HG03097 (cell line): Measurements from ENCODE around the gene PIGU.
"Not testable (repeated sequence)": the region's sequence is repeated elsewhere in the genome, so short reads cannot be mapped to it uniquely, and the experiment has no call there.

Experiments used
- ATAC-seq: cut with Tn5 transposase; IDR thresholded peaks from one replicate; pipeline ENCODE4 v1.9.1; 2021; ENCODE audit not compliant: unreplicated experiment, low FRiP score

The PIGU gene

DNA sequence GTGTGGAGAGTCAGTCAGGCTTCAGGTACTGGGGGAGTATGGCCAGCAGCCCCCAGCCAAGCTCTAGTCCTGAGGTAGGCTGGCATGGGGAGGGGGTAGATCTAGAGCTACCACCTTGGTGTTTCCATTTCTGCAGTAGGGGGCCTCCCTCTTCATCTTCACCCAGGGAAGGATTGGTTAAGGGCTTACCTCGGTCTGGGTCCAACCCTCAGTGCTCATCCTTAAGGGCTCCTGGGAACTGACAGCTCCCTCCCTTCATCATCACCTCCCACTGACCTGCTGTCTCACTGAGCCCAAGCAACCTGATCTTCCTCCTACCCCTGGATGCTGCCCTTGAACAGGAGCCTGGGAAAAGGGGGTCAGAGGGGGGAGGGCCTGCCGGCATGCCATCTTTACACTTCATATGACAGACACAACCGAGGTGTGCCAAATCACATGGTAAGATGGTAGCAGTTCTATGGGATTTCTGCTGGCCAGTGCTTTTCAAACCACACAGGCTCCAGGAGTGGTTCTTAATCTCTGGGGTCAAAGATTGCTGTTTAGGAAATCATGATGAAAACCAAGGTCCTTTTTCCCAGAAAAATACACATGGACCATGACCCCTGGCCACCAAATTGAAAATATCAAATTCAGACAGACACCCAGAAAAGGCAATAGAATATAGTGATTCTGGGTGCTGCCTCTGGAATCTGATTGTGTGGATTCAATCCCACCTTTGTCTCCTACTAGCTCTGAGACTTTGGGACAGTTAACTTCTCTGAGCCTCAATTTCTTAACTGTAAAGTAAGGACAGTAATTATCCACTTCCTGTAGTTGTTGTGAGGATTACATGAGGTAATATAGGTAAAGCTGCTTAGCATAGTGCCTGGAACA lies 30.3 kb upstream of the PIGU start:
- ATAC-seq = no peak

DNA sequence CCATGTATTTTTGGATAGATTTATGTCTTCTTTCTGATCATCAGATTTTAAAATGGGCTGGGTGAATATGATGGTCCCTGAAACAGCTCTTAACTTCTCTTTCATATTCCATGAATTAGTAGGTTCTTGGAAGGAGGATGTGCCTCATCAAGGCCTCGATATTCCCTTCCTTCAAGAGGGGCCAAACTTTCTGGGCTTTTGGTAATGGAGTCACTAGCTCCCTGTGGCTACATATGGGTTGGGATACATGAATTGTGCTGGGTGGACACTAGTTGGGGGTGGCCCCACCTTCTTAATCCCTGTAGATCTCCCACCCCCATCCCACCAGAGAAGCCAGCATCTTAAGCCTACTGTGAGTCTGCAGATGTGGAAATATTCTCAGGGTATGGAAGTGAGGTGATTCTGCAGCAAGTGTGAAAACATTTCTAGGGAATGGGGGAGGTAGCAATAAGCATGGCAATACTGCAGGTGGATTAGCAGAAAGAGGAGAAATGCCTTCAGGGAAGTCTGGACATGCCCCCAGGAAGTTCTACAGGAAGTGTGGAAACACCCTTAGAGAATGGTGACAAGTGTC lies 29.5 kb upstream of the PIGU start:
- no peak for ATAC-seq

DNA sequence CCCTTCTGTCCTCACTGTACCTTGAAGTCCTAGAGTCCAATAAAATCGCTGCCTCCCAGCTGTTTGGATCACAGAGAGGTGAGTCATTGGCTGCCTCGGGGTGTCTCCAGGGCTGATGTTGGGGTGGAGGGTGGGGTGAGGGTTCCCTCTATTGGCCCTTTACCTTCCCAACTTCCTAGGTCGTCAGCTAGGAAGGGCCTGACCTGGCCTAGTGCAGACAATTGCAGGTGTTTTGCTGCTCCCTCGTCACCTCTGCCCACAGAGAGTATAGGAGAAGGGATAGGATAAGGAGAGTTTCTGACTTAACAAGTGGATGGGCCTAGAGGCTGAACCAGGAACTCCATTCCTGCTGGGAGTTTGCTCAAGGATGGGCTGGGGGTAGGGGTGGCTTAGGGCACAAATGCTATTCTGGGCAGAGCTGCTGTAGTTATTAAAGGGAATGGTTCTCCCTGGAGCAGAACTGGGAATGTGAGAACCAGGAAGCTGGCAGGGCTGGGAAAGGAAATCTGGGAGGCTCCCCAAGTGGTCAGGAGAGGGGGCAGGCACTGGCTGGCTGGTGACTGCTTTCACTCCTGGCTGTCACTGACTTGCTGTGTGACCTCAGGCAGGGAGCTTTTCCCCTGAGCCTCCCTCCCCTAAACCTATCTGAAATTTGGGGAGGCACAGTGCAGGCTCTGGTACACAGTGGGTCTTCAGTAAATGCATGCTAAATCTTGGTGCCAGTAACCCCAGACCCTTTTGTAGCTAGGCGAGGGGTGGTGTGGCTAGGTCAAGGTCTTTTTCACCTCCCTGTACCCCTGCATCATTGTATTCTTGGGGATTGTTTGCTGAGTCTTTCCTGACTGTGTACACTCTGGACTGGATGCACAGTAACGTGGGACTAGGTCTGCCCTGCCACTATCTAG lies 28.8 kb upstream of the PIGU start:
- ATAC-seq = no peak

DNA sequence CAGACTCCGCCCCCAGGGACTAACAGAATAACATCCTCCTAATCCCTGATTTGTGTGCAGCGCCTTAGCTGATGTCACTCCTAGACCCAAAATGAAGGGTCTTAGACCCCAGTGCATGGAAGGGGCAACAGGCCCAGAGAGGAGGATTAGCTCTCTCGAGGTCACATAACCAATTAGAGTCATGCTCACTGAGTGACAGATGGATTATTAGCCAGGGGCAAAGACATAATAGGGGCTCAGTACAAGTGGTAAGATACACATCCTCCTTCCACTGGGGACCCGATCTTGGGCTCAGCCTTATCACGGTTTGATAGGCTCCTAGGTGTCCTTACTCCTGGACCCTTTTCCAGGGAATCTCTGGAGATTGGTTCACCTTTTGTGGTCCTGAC lies 28.1 kb upstream of the PIGU start:
- no peak for ATAC-seq

DNA sequence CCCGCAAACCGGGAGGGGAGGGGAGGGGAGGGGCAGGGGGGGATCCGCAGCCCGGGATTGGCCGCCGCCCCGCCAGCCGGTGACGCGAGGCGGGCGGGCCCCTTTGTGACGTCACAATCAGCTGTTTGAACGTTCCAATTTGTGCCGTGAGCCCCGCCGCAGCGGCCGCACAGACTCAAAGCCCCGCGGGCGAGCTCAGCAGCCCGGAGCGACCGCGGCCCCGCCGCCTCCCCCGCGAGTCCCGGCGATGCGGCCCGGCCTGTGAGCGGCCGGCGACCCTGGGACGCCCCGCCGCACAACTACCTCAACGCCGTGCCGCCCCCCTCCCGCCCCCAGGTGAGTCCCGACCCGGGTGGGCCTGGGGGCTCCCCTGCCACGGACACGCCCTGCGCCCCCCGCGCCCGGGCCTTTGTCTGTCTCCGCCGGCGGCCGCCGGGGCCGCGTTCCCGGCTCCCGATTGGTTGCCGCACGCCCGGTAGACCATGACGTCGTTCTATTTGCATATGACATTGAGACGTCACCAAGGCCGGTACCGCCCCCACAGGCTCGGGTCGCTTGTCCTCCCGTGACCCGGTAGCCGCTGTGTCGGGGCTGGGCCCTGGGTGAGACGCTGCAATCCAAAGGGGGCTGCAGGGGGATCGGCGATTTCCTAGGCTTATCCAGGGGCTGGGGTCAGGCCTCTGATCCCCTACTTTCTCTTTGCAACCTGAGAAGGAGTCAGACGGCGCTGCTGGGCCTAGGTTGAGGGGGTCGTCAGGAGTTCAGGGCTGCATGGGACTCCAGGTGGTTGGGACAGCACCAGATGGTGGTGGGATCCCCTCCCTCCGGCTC lies 27.5 kb upstream of the PIGU start, which contains the start of gene TP53INP2:
TSS of gene TP53INP2 (plus strand) at position 168 of the 831 bp plus-strand sequence. CDS start 4,396 bp downstream, outside the sequence.
- ATAC-seq = peak; percentile 46

DNA sequence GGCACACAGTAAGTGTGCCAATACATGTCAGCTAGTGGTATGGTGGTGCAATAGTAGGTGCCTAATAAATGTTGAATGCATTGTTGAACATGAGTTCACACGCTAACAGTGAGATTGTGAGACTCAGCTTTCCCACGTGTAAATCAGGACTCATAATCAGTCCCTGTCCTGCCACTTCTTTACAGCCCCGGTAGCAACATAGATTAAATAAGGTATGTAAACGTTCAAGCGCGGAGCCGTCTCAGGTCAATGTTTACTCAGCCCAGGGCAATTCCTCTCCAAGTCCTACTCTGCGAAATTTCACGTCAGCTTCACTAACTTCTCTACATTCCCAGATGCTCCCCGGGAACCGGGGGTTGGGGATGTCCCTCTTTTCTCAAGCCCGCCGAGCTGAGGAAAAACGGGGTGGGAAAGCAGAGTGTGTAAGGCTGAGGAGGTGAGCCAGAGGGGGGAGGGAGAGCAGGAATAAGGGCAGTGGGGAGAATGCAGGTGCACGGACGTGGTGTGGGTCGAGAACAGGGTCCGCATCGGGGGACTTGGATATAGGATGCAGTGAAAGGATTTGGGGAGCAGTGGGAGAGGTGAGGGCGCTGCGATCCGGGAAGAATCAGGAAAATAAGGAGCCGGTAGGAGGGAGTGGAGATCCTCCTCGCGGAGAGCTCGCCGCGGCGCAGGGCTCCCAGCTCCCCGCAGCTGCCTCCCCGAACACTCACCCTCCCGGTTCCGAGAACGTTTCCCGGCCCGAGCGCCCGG lies 26.7 kb upstream of the PIGU start:
- no peak for ATAC-seq

DNA sequence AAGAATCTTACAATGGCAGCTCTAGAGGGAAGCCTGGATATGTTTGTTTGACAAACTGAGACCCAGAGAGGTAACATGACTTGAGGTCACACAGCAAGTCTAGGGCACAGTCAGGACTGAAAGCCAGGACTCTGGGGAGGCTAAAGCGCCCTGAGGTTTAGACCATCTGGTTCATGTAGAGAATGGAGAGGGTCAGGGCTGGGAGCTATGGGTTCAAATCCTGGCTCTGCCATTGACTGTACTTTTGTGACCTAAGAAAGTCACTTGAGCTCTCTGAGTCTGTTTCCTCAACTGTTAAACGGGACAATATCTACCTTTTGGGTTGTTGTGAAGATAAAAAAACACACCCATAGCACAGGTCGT lies 26.1 kb upstream of the PIGU start:
- ATAC-seq = no peak

DNA sequence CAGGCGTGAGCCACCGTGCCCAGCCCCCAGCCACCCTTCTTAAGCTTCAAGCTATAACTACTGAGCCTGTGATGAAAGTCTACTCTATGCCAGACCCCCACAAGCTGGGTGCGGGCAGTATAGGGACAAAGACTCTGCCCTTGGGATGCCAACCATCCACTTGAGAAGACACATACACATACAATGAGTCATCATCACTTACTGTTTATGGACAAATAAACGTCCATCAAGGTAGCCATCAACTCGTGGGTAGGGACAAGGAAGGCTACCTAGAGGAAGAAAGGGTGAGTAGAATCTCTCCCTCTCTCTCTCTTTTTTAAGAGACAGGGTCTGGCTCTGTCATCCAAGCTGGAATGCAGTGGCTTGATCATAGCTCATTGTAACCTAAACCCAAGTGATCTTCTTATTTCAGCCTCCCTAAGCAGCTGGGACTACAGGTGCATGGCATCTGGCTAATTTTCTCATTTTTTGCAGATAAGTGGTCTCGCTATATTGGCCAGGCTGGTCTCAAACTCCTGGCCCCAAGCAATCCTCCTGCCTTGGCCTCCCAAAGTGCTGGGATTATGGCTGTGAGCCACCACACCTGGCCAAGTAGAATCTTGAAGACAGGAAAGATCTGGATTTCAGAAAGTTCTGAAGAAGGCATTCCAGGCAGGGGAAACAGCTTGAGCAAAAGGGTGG lies 24.7 kb upstream of the PIGU start:
- no peak for ATAC-seq

DNA sequence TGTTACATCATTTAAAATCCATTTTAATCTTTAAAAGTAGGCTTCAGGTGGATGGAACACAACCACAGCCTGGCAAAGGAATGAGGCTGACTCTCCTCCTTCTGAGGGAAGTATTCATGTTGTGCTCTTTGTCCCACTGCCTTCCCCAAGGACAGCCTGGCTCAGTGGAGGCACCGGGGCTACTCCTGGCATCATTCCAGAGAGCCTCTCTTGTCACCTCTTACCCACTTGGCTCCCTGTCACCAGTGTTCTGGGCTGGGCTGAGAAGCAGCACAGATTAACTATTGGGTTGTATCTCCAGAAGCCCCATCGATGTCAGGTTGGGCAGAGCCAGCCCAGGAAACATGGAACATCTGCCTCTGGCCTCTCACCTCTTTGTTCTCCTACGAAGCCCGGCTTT lies 16.5 kb upstream of the PIGU start:
- no peak for ATAC-seq

DNA sequence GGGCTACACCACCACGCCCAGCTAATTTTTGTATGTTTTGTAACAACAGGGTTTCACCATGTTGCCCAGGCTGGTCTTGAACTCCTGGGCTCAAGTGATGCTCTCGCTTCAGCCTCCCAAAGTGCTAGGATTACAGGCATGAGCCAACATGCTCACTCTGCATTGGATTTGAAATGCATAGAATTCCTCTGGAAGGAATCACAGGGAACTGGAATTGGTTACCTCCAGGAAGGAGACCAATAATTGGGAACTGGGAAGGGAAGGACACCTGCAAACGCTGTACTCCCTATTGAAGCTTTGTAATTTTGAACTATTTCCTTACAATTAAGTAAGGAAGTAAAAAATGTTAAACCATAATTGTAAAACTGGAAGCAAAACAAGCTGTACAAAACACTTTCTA lies 14.9 kb upstream of the PIGU start:
- ATAC-seq = no peak

DNA sequence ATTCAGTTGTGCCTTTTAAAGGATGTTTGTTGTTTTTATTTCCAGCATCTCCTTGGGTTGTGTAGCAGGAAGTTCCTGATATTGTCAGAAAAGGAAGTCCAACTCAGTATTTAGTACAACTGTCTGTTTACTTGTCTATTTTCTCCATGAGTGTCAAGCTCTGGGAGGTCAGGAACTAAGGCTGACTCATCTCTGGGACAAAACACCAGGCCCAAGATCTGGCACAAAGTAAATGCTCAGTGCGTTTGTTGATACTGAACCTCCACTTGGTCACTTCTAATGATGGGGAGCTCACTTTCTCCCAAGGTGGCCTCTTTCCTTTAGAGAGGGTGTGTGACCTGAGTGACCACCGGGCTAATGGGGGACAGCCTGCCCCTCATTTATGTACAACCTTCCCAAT lies 12.6 kb upstream of the PIGU start:
- ATAC-seq = no peak

DNA sequence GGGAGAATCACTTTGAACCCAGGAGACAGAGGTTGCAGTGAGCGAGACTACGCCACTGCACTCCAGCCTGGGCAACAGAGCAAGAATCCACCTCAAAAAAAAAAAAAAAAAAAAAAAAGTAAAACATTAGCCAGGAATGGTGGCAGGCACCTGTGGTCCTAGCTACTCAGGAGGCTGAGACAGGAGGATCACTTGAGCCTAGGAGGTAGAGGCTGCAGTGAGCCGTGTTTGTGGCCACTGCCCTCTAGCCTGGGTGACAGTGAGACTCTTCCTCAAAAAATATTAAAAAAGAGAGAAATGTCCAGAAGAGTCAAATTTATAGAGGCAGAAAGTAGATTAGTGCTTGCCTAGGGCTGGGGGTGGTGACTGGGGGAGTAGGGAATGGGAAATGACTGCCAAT lies 6.8 kb upstream of the PIGU start:
- ATAC-seq = no peak

DNA sequence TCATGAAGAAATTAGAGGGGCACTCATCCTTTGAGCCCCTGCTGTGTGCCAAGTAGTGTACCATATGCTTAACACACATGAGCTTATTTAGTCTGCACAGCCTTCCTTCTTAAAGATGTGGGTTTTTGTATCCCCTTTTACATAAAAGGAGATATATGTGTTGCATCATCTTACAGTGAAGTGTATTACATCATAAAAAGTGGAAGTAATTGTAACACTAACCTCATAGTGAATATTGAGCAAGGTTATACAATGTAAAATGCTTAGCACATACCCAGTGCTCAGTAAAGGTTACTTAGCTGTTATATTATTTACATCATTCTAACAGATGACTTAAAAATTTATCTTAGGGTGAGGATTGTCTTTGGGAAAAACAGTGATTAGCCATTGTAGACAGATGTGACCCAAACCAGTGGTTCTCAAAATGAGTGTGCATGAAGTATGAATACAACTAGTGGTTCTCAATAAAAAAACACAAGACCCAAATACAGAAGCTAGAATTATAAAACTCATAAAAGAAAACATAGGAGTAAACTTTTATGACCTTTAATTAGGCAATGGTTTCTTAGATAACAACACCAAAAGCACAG lies 3.8 kb upstream of the PIGU start:
- ATAC-seq = no peak

DNA sequence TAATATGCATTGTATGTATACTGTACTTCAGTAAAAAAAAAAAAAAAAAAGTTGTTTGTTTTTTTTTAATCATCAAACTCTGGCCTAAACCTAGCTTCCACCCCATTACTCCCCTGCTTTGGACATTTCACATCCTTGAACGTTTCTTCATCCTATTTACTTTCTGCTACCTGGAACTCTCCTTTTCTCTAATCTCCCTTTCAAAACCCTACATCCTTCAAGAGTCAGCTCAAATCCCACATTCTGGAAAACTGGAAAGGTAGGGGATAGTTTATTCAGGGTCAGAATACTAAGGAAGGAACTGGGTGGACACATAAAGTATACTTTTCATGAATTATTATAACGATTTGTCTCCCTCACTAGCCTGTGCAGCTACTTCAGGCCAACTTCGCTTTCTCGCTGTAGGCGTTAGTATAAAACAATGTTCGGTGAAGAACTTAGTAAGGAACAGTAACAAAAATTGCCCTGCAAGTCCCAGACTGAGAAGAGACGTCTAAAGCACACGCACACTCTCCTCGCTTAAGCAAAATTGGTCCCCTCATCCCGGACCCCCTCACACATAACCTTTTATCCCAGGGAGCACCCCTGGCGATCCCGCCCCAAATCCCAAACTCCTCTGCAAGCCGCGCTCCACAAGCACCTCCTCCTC lies 775 bp downstream of the PIGU start:
- ATAC-seq = peak; percentile 3

DNA sequence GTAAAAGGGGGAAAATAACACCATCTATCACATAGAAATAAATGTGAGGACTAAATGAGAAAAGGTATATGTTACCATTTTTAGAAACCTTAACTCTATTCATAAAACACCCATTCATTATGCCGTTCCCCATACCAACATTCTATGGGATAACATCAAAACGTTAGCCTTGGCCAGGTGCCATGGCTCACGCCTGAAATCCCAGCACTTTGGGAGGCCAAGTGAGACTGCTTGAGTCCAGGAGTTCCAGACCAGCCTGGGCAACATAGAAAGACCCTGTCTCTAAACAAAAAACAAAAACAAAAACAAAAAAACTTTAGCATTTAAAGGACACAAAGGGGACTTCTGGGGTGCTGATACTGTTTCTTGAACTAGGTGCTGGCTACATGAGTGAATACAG lies 1.3 kb downstream of the PIGU start:
- no peak for ATAC-seq

DNA sequence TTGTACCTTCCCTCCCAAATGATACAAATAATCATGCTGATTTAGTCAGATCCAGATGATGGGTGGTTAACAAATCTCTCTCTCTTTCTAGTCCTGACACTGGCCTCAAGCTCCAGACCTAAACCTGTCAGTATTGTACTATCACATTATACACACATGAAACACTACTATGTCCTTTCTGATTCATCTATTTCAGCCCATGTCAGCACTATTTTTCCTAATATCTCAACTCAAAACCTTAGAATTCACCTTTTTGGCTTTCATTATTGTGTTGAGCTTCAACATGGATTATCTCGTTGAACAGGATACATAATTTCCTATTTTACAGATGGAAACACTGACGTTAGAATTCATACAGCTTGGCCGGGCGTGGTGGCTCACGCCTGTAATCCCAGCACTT lies 3.5 kb downstream of the PIGU start:
- ATAC-seq = no peak

DNA sequence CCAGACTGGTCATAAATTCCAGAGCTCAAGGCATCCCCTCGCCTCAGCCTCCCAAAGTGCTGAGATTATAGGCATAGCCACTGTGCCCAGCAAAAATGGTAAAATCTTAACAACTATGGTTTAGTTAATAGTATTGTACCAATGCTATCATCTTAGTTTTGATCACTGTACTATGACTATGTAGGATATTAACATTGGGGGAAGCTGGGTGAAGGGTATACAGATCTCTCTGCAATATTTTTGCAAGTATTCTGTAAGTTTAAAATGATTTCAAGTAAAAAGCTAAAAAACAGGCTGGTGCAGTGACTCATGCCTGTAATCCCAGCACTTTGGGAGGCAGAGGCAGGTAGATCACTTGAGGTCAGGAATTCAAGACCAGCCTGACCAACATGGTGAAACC lies 7.8 kb downstream of the PIGU start:
- no peak for ATAC-seq

DNA sequence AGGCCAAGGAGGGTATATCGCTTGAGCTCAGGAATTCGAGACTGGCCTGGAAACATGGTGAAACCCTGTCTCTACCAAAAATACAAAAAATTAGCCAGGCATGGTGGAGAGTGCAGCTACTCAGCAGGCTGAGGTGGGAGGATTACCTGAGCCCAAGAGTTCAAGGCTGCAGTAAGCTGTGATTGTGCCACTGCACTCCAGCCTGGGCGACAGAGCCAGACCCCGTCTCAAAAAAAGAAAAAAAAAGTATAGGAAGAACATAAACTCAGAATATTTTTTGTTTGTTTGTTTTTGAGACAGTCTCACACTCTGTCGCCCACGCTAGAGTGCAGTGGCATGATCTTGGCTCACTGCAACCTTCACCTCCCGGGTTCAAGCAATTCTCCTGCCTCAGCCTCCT lies 12.1 kb downstream of the PIGU start:
- not testable (repeated sequence) for ATAC-seq
